ENCODE measurements around the gene ARHGAP5. TPM values are rescaled to one million over a fixed set of nuclear protein-coding genes. Genes with fewer than 3 reads are reported as not detected.

ARHGAP5 gene
- total and polyA plus RNA-seq, 4 donors = 20.7 to 120 (median 68.5) TPM

- Histone ChIP-seq H3K4me1 (ENCODE audit: control insufficient read depth in 1 of 2, insufficient read depth in 2 of 2, low read length in 2 of 2) (no peaks in the 10 kb centered on the region), H3K36me3 (ENCODE audit: control insufficient read depth in 1 of 2, insufficient read depth in 2 of 2, low read length in 1 of 2) (no peaks in the 10 kb centered on the region), H3K27me3 (ENCODE audit: control insufficient read depth in 1 of 2, insufficient read depth in 2 of 2, low read length in 1 of 2) (no peaks in the 10 kb centered on the region), H3K9me3 (ENCODE audit: control insufficient read depth, low read length) (no peaks in the 10 kb centered on the region), H3K4me3 (ENCODE audit: low read length in 2 of 2) (no peak overlapping the region), H3K27ac (ENCODE audit: low read depth in 1 of 2, low read length in 2 of 2) (no peak overlapping the region)
- intact Hi-C loops (cut with DNase I) = no loop called here
- ATAC-seq (ENCODE audit: low FRiP score) (no peak), DNase-seq (no peak)
- WGBS, 2 donors = 84 to 87% methylated on average over 3 of the region's 3 CpGs
Measured at GRCh38 chr14:32169191-32169590, 92.1 kb downstream of the ARHGAP5 start.

GRCh38 chr14:32171469-32171868, 94.4 kb downstream of the ARHGAP5 start:
- ATAC-seq (ENCODE audit: low FRiP score) (no peak), DNase-seq (no peak)
- Histone ChIP-seq H3K27me3 (ENCODE audit: control insufficient read depth in 1 of 2, insufficient read depth in 2 of 2, low read length in 1 of 2) (no peaks in the 10 kb centered on the region), H3K4me1 (ENCODE audit: control insufficient read depth in 1 of 2, insufficient read depth in 2 of 2, low read length in 2 of 2) (no peaks in the 10 kb centered on the region), H3K4me3 (ENCODE audit: low read length in 2 of 2) (no peak overlapping the region), H3K36me3 (ENCODE audit: control insufficient read depth in 1 of 2, insufficient read depth in 2 of 2, low read length in 1 of 2) (no peaks in the 10 kb centered on the region), H3K9me3 (ENCODE audit: control insufficient read depth, low read length) (no peaks in the 10 kb centered on the region), H3K27ac (ENCODE audit: low read depth in 1 of 2, low read length in 2 of 2) (no peak overlapping the region)
- WGBS, 2 donors = 7 to 17% methylated on average over 5 of the region's 5 CpGs
- intact Hi-C loops (cut with DNase I) = no loop called here

- ATAC-seq (ENCODE audit: low FRiP score) (no peak), DNase-seq (no peak)
- no peaks in the 10 kb centered on the region for H3K9me3 ChIP-seq (ENCODE audit: control insufficient read depth, low read length)
- H3K4me1 ChIP-seq (ENCODE audit: control insufficient read depth in 1 of 2, insufficient read depth in 2 of 2, low read length in 2 of 2) = no peaks in the 10 kb centered on the region
- intact Hi-C loops (cut with DNase I) = no loop called here
- WGBS, 2 donors = 71 to 73% methylated on average over 2 of the region's 2 CpGs
- H3K4me3 ChIP-seq (ENCODE audit: low read length in 2 of 2) = no peak overlapping the region
- no peaks in the 10 kb centered on the region for H3K27me3 ChIP-seq (ENCODE audit: control insufficient read depth in 1 of 2, insufficient read depth in 2 of 2, low read length in 1 of 2)
- H3K36me3 ChIP-seq (ENCODE audit: control insufficient read depth in 1 of 2, insufficient read depth in 2 of 2, low read length in 1 of 2) = no peaks in the 10 kb centered on the region
- no peak overlapping the region for H3K27ac ChIP-seq (ENCODE audit: low read depth in 1 of 2, low read length in 2 of 2)
Measured at GRCh38 chr14:32183151-32184058, 106.3 kb downstream of the ARHGAP5 start.

- WGBS, 2 donors = 95 to 97% methylated on average over 1 of the region's 1 CpG
- Histone ChIP-seq H3K4me3 (ENCODE audit: low read length in 2 of 2) (no peak overlapping the region), H3K27me3 (ENCODE audit: control insufficient read depth in 1 of 2, insufficient read depth in 2 of 2, low read length in 1 of 2) (no peaks in the 10 kb centered on the region), H3K9me3 (ENCODE audit: control insufficient read depth, low read length) (no peaks in the 10 kb centered on the region), H3K36me3 (ENCODE audit: control insufficient read depth in 1 of 2, insufficient read depth in 2 of 2, low read length in 1 of 2) (no peaks in the 10 kb centered on the region), H3K27ac (ENCODE audit: low read depth in 1 of 2, low read length in 2 of 2) (no peak overlapping the region), H3K4me1 (ENCODE audit: control insufficient read depth in 1 of 2, insufficient read depth in 2 of 2, low read length in 2 of 2) (no peaks in the 10 kb centered on the region)
- ATAC-seq (ENCODE audit: low FRiP score) (no peak), DNase-seq (no peak)
- intact Hi-C loops (cut with DNase I) = no loop called here
Measured at GRCh38 chr14:32185097-32185496, 108.0 kb downstream of the ARHGAP5 start.

- DNase-seq = no peak
- Histone ChIP-seq H3K9me3 (ENCODE audit: control insufficient read depth, low read length) (no peaks in the 10 kb centered on the region), H3K36me3 (ENCODE audit: control insufficient read depth in 1 of 2, insufficient read depth in 2 of 2, low read length in 1 of 2) (no peaks in the 10 kb centered on the region), H3K27me3 (ENCODE audit: control insufficient read depth in 1 of 2, insufficient read depth in 2 of 2, low read length in 1 of 2) (no peaks in the 10 kb centered on the region), H3K4me3 (ENCODE audit: low read length in 2 of 2) (no peak overlapping the region), H3K27ac (ENCODE audit: low read depth in 1 of 2, low read length in 2 of 2) (no peak overlapping the region), H3K4me1 (ENCODE audit: control insufficient read depth in 1 of 2, insufficient read depth in 2 of 2, low read length in 2 of 2) (no peaks in the 10 kb centered on the region)
- ATAC-seq (ENCODE audit: low FRiP score) = no peak
- intact Hi-C loops (cut with DNase I) = no loop called here
Measured at GRCh38 chr14:32186248-32186647, 109.1 kb downstream of the ARHGAP5 start.

- no peak overlapping the region for H3K27ac ChIP-seq (ENCODE audit: low read depth in 1 of 2, low read length in 2 of 2)
- no peaks in the 10 kb centered on the region for H3K36me3 ChIP-seq (ENCODE audit: control insufficient read depth in 1 of 2, insufficient read depth in 2 of 2, low read length in 1 of 2)
- 81 to 84% methylated on average over 1 of the region's 1 CpG for WGBS, 2 donors
- H3K9me3 ChIP-seq (ENCODE audit: control insufficient read depth, low read length) = no peaks in the 10 kb centered on the region
- intact Hi-C loops (cut with DNase I) = no loop called here
- DNase-seq (no peak), ATAC-seq (ENCODE audit: low FRiP score) (no peak)
- H3K4me3 ChIP-seq (ENCODE audit: low read length in 2 of 2) = no peak overlapping the region
- no peaks in the 10 kb centered on the region for H3K27me3 ChIP-seq (ENCODE audit: control insufficient read depth in 1 of 2, insufficient read depth in 2 of 2, low read length in 1 of 2)
- no peaks in the 10 kb centered on the region for H3K4me1 ChIP-seq (ENCODE audit: control insufficient read depth in 1 of 2, insufficient read depth in 2 of 2, low read length in 2 of 2)
Measured at GRCh38 chr14:32189811-32190210, 112.7 kb downstream of the ARHGAP5 start.

GRCh38 chr14:32190673-32191072, 113.6 kb downstream of the ARHGAP5 start:
- intact Hi-C loops (cut with DNase I) = no loop called here
- no peak for DNase-seq
- no peaks in the 10 kb centered on the region for H3K27me3 ChIP-seq (ENCODE audit: control insufficient read depth in 1 of 2, insufficient read depth in 2 of 2, low read length in 1 of 2)

GRCh38 chr14:32192712-32193373, 115.7 kb downstream of the ARHGAP5 start:
- Histone ChIP-seq H3K36me3 (ENCODE audit: control insufficient read depth in 1 of 2, insufficient read depth in 2 of 2, low read length in 1 of 2) (no peaks in the 10 kb centered on the region), H3K27me3 (ENCODE audit: control insufficient read depth in 1 of 2, insufficient read depth in 2 of 2, low read length in 1 of 2) (no peaks in the 10 kb centered on the region), H3K4me1 (ENCODE audit: control insufficient read depth in 1 of 2, insufficient read depth in 2 of 2, low read length in 2 of 2) (no peaks in the 10 kb centered on the region), H3K9me3 (ENCODE audit: control insufficient read depth, low read length) (no peaks in the 10 kb centered on the region), H3K27ac (ENCODE audit: low read depth in 1 of 2, low read length in 2 of 2) (no peak overlapping the region), H3K4me3 (ENCODE audit: low read length in 2 of 2) (no peak overlapping the region)
- WGBS, 2 donors = 41 to 44% methylated on average over 2 of the region's 2 CpGs
- intact Hi-C loops (cut with DNase I) = no loop called here
- DNase-seq (no peak), ATAC-seq (ENCODE audit: low FRiP score) (no peak)

More at GRCh38 chr14:32190673-32191072, 113.6 kb downstream of the ARHGAP5 start:
- Histone ChIP-seq H3K36me3 (ENCODE audit: control insufficient read depth in 1 of 2, insufficient read depth in 2 of 2, low read length in 1 of 2) (no peaks in the 10 kb centered on the region), H3K27ac (ENCODE audit: low read depth in 1 of 2, low read length in 2 of 2) (no peak overlapping the region), H3K4me1 (ENCODE audit: control insufficient read depth in 1 of 2, insufficient read depth in 2 of 2, low read length in 2 of 2) (no peaks in the 10 kb centered on the region), H3K4me3 (ENCODE audit: low read length in 2 of 2) (no peak overlapping the region), H3K9me3 (ENCODE audit: control insufficient read depth, low read length) (no peaks in the 10 kb centered on the region)
- ATAC-seq (ENCODE audit: low FRiP score) = no peak
- WGBS, 2 donors = 46% methylated on average over 3 of the region's 3 CpGs

- Histone ChIP-seq H3K4me1 (ENCODE audit: control insufficient read depth in 1 of 2, insufficient read depth in 2 of 2, low read length in 2 of 2) (no peaks in the 10 kb centered on the region), H3K27me3 (ENCODE audit: control insufficient read depth in 1 of 2, insufficient read depth in 2 of 2, low read length in 1 of 2) (no peaks in the 10 kb centered on the region), H3K4me3 (ENCODE audit: low read length in 2 of 2) (no peak overlapping the region), H3K27ac (ENCODE audit: low read depth in 1 of 2, low read length in 2 of 2) (no peak overlapping the region), H3K9me3 (ENCODE audit: control insufficient read depth, low read length) (no peaks in the 10 kb centered on the region), H3K36me3 (ENCODE audit: control insufficient read depth in 1 of 2, insufficient read depth in 2 of 2, low read length in 1 of 2) (no peaks in the 10 kb centered on the region)
- DNase-seq (no peak), ATAC-seq (ENCODE audit: low FRiP score) (no peak)
- 80 to 88% methylated on average over 2 of the region's 2 CpGs for WGBS, 2 donors
- intact Hi-C loops (cut with DNase I) = no loop called here
Measured at GRCh38 chr14:32193532-32193931, 116.4 kb downstream of the ARHGAP5 start.

Measured in aorta (tissue), 5 donors.